Measurements from ENCODE around the gene KLHL26. TPM values are rescaled to one million over a fixed set of nuclear protein-coding genes. Genes with fewer than 3 reads are reported as not detected.

Gene KLHL26
- polyA plus RNA-seq, 1 donor (not counting 4 experiments of a cell fraction or from before 2014, with no cell fraction given): 0.68 TPM

- DNase-seq (ENCODE audit: low read depth, low spot score) (no peak), FAIRE-seq (no peak)
- H3K79me2 ChIP-seq (ENCODE audit: control insufficient read depth, insufficient read depth, low read length): no peaks in the 10 kb centered on the region
- no peak overlapping the region for H3K4me2 ChIP-seq (ENCODE audit: control insufficient read depth, extremely low read depth, insufficient read depth, low read depth, low read length)
- H3K27ac ChIP-seq (ENCODE audit: control insufficient read depth, insufficient read depth, low read length): no peak overlapping the region
- no peaks in the 10 kb centered on the region for H3K36me3 ChIP-seq (ENCODE audit: control insufficient read depth in 2 of 2, extremely low read depth in 1 of 2, insufficient read depth in 2 of 2, low read length in 2 of 2)
- no peak overlapping the region for H2AFZ ChIP-seq (ENCODE audit: control insufficient read depth, low read length)
- no peak for TF ChIP-seq EZH2 (IDR thresholded peaks at IDR 0.05; ENCODE audit: low read length)
- TF ChIP-seq CTCF (optimal IDR thresholded peaks at IDR 0.05 in 1 of 3, IDR thresholded peaks at IDR 0.05 in 1 of 3, conservative IDR thresholded peaks at IDR 0.05 in 1 of 3; ENCODE audit: extremely low read depth in 1 of 3, insufficient read depth in 2 of 3, low read length in 3 of 3): no peak
- H3K9me3 ChIP-seq (ENCODE audit: control insufficient read depth, low read depth, low read length): no peaks in the 10 kb centered on the region
- H3K4me3 ChIP-seq (ENCODE audit: control insufficient read depth in 2 of 3, extremely low read depth in 1 of 3, insufficient read depth in 2 of 3, low read depth in 1 of 3, low read length in 3 of 3): no peak overlapping the region
- no peaks in the 10 kb centered on the region for H3K9me1 ChIP-seq (ENCODE audit: control insufficient read depth, extremely low read depth, insufficient read depth, low read length)
- no peak overlapping the region for H3K9ac ChIP-seq (ENCODE audit: control insufficient read depth, extremely low read depth, insufficient read depth, low read length)
- H3K4me1 ChIP-seq (ENCODE audit: control insufficient read depth, extremely low read depth, insufficient read depth, low read length): no peaks in the 10 kb centered on the region
- dilution Hi-C loops (cut with MboI; ENCODE audit: extremely low pct_ligation_motif_present, low sequenced_read_pairs): no loop called here
- H4K20me1 ChIP-seq (ENCODE audit: control insufficient read depth, extremely low read depth, insufficient read depth, low read length): no peaks in the 10 kb centered on the region
- H3K27me3 ChIP-seq (ENCODE audit: control insufficient read depth, extremely low read depth, insufficient read depth, low read length): no peaks in the 10 kb centered on the region
These were observed 15.9 kb upstream of the KLHL26 start for GRCh38 chr19:18620902-18621301.

GRCh38 chr19:18626906-18627305 lies 9.9 kb upstream of the KLHL26 start:
- TF ChIP-seq EZH2 (IDR thresholded peaks at IDR 0.05; ENCODE audit: low read length): no peak
- no peak for TF ChIP-seq CTCF (optimal IDR thresholded peaks at IDR 0.05 in 1 of 3, IDR thresholded peaks at IDR 0.05 in 1 of 3, conservative IDR thresholded peaks at IDR 0.05 in 1 of 3; ENCODE audit: extremely low read depth in 1 of 3, insufficient read depth in 2 of 3, low read length in 3 of 3)
- dilution Hi-C loops (cut with MboI; ENCODE audit: extremely low pct_ligation_motif_present, low sequenced_read_pairs): no loop called here
- Histone ChIP-seq H4K20me1 (ENCODE audit: control insufficient read depth, extremely low read depth, insufficient read depth, low read length) (no peaks in the 10 kb centered on the region), H3K36me3 (ENCODE audit: control insufficient read depth in 2 of 2, extremely low read depth in 1 of 2, insufficient read depth in 2 of 2, low read length in 2 of 2) (no peaks in the 10 kb centered on the region), H2AFZ (ENCODE audit: control insufficient read depth, low read length) (no peak overlapping the region), H3K27me3 (ENCODE audit: control insufficient read depth, extremely low read depth, insufficient read depth, low read length) (no peaks in the 10 kb centered on the region), H3K9me3 (ENCODE audit: control insufficient read depth, low read depth, low read length) (no peaks in the 10 kb centered on the region), H3K27ac (ENCODE audit: control insufficient read depth, insufficient read depth, low read length) (no peak overlapping the region), H3K4me2 (ENCODE audit: control insufficient read depth, extremely low read depth, insufficient read depth, low read depth, low read length) (no peak overlapping the region), H3K9me1 (ENCODE audit: control insufficient read depth, extremely low read depth, insufficient read depth, low read length) (no peaks in the 10 kb centered on the region), H3K79me2 (ENCODE audit: control insufficient read depth, insufficient read depth, low read length) (no peaks in the 10 kb centered on the region), H3K4me1 (ENCODE audit: control insufficient read depth, extremely low read depth, insufficient read depth, low read length) (no peaks in the 10 kb centered on the region), H3K9ac (ENCODE audit: control insufficient read depth, extremely low read depth, insufficient read depth, low read length) (no peak overlapping the region), H3K4me3 (ENCODE audit: control insufficient read depth in 2 of 3, extremely low read depth in 1 of 3, insufficient read depth in 2 of 3, low read depth in 1 of 3, low read length in 3 of 3) (no peak overlapping the region)
- DNase-seq (ENCODE audit: low read depth, low spot score) (no peak), FAIRE-seq (no peak)
